ENCODE data around the gene HARBI1.

- TF ChIP-seq, protein P1, sequence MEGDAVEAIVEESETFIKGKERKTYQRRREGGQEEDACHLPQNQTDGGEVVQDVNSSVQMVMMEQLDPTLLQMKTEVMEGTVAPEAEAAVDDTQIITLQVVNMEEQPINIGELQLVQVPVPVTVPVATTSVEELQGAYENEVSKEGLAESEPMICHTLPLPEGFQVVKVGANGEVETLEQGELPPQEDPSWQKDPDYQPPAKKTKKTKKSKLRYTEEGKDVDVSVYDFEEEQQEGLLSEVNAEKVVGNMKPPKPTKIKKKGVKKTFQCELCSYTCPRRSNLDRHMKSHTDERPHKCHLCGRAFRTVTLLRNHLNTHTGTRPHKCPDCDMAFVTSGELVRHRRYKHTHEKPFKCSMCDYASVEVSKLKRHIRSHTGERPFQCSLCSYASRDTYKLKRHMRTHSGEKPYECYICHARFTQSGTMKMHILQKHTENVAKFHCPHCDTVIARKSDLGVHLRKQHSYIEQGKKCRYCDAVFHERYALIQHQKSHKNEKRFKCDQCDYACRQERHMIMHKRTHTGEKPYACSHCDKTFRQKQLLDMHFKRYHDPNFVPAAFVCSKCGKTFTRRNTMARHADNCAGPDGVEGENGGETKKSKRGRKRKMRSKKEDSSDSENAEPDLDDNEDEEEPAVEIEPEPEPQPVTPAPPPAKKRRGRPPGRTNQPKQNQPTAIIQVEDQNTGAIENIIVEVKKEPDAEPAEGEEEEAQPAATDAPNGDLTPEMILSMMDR (IDR thresholded peaks at IDR 0.05 in 8 of 11, conservative IDR thresholded peaks at IDR 0.05 in 3 of 11), result no peak
- TF ChIP-seq POLR2A (IDR thresholded peaks at IDR 0.05) (no peak), POLR2AphosphoS5 (IDR thresholded peaks at IDR 0.05) (no peak)
Observed at GRCh38 chr11:46662366-46662765, 45.3 kb upstream of the HARBI1 start.

Measured in spleen (tissue), 7 donors.